PC-3 (cell line): ENCODE results near the gene MRPL1. TPM values are rescaled to one million over a fixed set of nuclear protein-coding genes. Genes with fewer than 3 reads are reported as not detected.

Experiments
- ATAC-seq: fragments of 200-7000 bp; cut with Tn5 transposase; 2 replicates; pipeline ENCODE4 v1.9.1; 2020; ENCODE audit warnings: mild to moderate bottlenecking, moderate library complexity
- BruUV-seq: library from RNA; stranded (reverse); fragments of 400-500 nt; replicated peaks from 2 replicates; lab custom pipeline; 2021; lab: Mats Ljungman, UMichigan
- CTCF ChIA-PET: fragments of 300-600 bp; sonication (Branson Sonifier 250); formaldehyde crosslinking; loops from one replicate; lab custom pipeline; 2022; ENCODE audit warnings: antibody characterized with exemption; lab: Charles Lee
- POLR2A ChIA-PET: fragments of 300-600 bp; sonication (Branson Sonifier 250); formaldehyde crosslinking; loops from one replicate; lab custom pipeline; 2022; ENCODE audit warnings: antibody characterized with exemption; ENCODE audit not compliant: unreplicated experiment; lab: Charles Lee
- DNase-seq: peaks from one replicate; pipeline ENCODE4 v3.0.0-alpha.2; 2015
- H2AFZ ChIP-seq: fragments of 300-600 bp; sonication (generic); 2 replicates; pipeline ENCODE4 v1.6.0; 2016; ENCODE audit warnings: antibody characterized with exemption, low read length
- H3F3A ChIP-seq: fragments of 300-600 bp; sonication (generic); one replicate; pipeline ENCODE4 v1.6.0; 2017; ENCODE audit warnings: antibody characterized with exemption, low read length, control low read depth, mild to moderate bottlenecking; ENCODE audit not compliant: unreplicated experiment
- H3K27ac ChIP-seq: fragments of 300-600 bp; sonication (generic); 2 replicates; pipeline ENCODE4 v1.5.1; 2016; ENCODE audit warnings: mild to moderate bottlenecking, low read length
- H3K27me3 ChIP-seq: fragments of 300-600 bp; sonication (generic); 2 replicates; pipeline ENCODE4 v1.6.1; 2016; ENCODE audit warnings: low read length, mixed read lengths
- H3K36me3 ChIP-seq: fragments of 300-600 bp; sonication (generic); 2 replicates; pipeline ENCODE4 v1.6.1; 2016; ENCODE audit warnings: low read depth, mixed run types, low read length, mixed read lengths
- H3K4me1 ChIP-seq: fragments of 300-600 bp; sonication (generic); 2 replicates; pipeline ENCODE4 v1.5.1; 2016; ENCODE audit warnings: low read length; ENCODE audit not compliant: insufficient read depth
- H3K4me2 ChIP-seq: fragments of 300-600 bp; sonication (generic); 2 replicates; pipeline ENCODE4 v1.6.0; 2016; ENCODE audit warnings: low read length
- H3K4me3 ChIP-seq: fragments of 300-600 bp; sonication (generic); 2 replicates; pipeline ENCODE4 v1.5.1; 2016; ENCODE audit warnings: mild to moderate bottlenecking, low read length, mixed read lengths
- H3K79me2 ChIP-seq: fragments of 300-600 bp; sonication (generic); 2 replicates; pipeline ENCODE4 v1.6.1; 2017; ENCODE audit warnings: low read length, mixed read lengths
- H3K9ac ChIP-seq: fragments of 300-600 bp; sonication (generic); 2 replicates; pipeline ENCODE4 v1.6.0; 2016; ENCODE audit warnings: mild to moderate bottlenecking, low read length
- H3K9me2 ChIP-seq: fragments of 300-600 bp; sonication (generic); replicated peaks from 2 replicates; pipeline ENCODE4 v1.6.1; 2016; ENCODE audit warnings: mixed run types, low read length, mixed read lengths
- H3K9me3 ChIP-seq: fragments of 300-600 bp; sonication (generic); 2 replicates; pipeline ENCODE4 v1.6.1; 2016; ENCODE audit warnings: low read length, mixed read lengths
- H4K20me1 ChIP-seq: fragments of 300-600 bp; sonication (generic); 2 replicates; pipeline ENCODE4 v1.6.1; 2016; ENCODE audit warnings: low read length, mixed read lengths
- EZH2 ChIP-seq: fragments of 300-600 bp; sonication (generic); IDR thresholded peaks from one replicate; pipeline ENCODE4 v1.6.1; 2017; ENCODE audit warnings: antibody characterized with exemption, mild to moderate bottlenecking, low read length; ENCODE audit not compliant: unreplicated experiment
- EZH2phosphoT487 ChIP-seq: fragments of 300-600 bp; sonication (generic); IDR thresholded peaks from 2 replicates; pipeline ENCODE4 v1.6.1; 2018; ENCODE audit warnings: mild to moderate bottlenecking, antibody characterized with exemption, low read length, borderline replicate concordance
- intact Hi-C: fragments of 100-400 bp; cut with micrococcal nuclease; formaldehyde crosslinking; loops from 2 replicates; pipeline ENCODE4 v1.9.0; 2023
- total RNA-seq: library from RNA; depleted of rRNA; stranded (reverse); fragments of >200 nt; gene quantifications from 2 replicates; pipeline ENCODE4 v1.2.3, GENCODE V29; 2014
- TF ChIP-seq, protein P1 (sequence below): fragments of 300-600 bp; sonication (generic); conservative IDR thresholded peaks from 2 replicates; pipeline ENCODE4 v1.5.1; 2017; ENCODE audit warnings: antibody characterized with exemption, low read depth, mild to moderate bottlenecking, low read length

Gene MRPL1
- total RNA-seq, 1 experiment from 2014 or later = 23.0 TPM

DNA sequence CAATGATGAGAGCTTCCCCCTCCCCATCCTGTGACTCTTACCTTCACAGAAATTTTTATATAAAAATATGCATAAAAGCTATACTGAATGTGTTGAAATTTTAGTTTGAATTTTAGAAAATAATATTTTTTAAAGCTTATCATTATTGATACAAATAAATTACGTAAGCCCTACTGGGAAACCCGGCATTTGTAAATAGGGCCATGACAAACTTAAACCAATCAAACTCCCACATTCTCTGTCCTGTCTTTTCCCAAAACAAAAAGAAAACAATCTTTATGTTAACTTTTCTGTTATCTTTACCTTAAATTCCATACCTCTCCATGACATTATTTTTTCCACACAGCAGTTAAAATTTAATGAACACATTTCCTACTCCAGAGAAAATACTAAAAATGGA lies 46.1 kb upstream of the MRPL1 start:
- Histone ChIP-seq H4K20me1 (no peaks in the 10 kb centered on the region), H2AFZ (no peak overlapping the region), H3K9me2 (no peaks in the 10 kb centered on the region), H3K4me2 (no peak overlapping the region), H3K36me3 (no peaks in the 10 kb centered on the region), H3K27ac (no peak overlapping the region), H3K9me3 (no peaks in the 10 kb centered on the region), H3F3A (no peaks in the 10 kb centered on the region), H3K9ac (no peak overlapping the region), H3K27me3 (no peaks in the 10 kb centered on the region), H3K79me2 (peaks cover 67% of the 10 kb centered on the region), H3K4me3 (no peak overlapping the region), H3K4me1 (peaks cover 12% of the 10 kb centered on the region)
- ATAC-seq = no peak
- BruUV-seq = no TSS peak
- ChIA-PET POLR2A (no interaction called here), CTCF (no interaction called here)
- no peak for DNase-seq
- no peak for TF ChIP-seq EZH2
- no peak for TF ChIP-seq EZH2phosphoT487
- intact Hi-C loops = no loop called here

DNA sequence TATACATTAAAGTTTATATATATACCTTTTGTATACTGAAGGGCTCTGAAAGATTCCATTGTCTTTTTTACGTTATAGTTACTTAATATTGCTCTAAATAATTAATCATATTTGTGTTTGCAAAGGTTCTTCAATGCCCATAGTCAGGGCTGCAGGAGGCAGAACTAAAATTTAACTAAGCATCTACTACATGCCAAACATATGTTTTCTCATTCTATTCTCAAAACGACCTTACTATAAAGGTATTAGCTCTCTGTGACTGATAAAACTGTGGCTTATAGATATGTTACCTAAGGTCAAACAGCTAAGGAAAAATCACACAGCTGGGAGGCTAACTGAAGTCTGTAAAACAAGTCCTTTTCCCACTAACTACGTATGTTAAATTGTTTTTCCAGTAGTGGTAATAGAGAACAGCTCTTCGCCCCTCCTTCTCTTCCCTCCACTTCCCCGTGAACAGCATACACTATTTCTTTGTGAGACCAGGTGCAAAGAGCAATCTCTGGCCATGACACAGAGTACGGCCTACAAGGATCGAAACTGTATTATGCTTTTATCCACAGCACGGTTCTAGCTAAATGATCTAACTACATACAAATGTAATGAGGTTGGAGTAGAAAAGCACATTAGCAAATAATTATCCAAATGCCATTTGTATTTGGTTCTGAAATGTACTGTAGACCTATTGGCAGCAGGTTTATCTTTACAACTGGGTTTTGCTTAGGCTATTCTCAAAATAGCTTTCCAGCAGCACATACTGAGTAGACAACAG lies 45.1 kb upstream of the MRPL1 start:
- no peaks in the 10 kb centered on the region for H3K36me3 ChIP-seq
- no TSS peak for BruUV-seq
- no peaks in the 10 kb centered on the region for H3K9me2 ChIP-seq
- no peaks in the 10 kb centered on the region for H3K27me3 ChIP-seq
- no peaks in the 10 kb centered on the region for H3F3A ChIP-seq
- no peak for ATAC-seq
- no peaks in the 10 kb centered on the region for H3K9me3 ChIP-seq
- H3K79me2 ChIP-seq = peaks cover 59% of the 10 kb centered on the region
- H4K20me1 ChIP-seq = no peaks in the 10 kb centered on the region
- CTCF ChIA-PET = interaction anchor here (0.5 kb wide), 1 partner anchor 18 kb away, joined by 12 read pairs; no protein-coding TSS in a partner anchor
- intact Hi-C loops = no loop called here
- DNase-seq = no peak
- peak overlapping the region; percentile 62; the same call in 1 of the 2 replicates for H3K9ac ChIP-seq
- POLR2A ChIA-PET = no interaction called here
- peak overlapping the region; percentile 65 for H2AFZ ChIP-seq
- H3K4me3 ChIP-seq = peak overlapping the region; percentile 70
- H3K4me1 ChIP-seq = peaks cover 12% of the 10 kb centered on the region
- H3K27ac ChIP-seq = 0 out of 2 replicates have a peak overlapping the region, but pooled peaks have one; percentile 27
- TF ChIP-seq EZH2 = no peak
- no peak for TF ChIP-seq EZH2phosphoT487
- TF ChIP-seq, protein P1, sequence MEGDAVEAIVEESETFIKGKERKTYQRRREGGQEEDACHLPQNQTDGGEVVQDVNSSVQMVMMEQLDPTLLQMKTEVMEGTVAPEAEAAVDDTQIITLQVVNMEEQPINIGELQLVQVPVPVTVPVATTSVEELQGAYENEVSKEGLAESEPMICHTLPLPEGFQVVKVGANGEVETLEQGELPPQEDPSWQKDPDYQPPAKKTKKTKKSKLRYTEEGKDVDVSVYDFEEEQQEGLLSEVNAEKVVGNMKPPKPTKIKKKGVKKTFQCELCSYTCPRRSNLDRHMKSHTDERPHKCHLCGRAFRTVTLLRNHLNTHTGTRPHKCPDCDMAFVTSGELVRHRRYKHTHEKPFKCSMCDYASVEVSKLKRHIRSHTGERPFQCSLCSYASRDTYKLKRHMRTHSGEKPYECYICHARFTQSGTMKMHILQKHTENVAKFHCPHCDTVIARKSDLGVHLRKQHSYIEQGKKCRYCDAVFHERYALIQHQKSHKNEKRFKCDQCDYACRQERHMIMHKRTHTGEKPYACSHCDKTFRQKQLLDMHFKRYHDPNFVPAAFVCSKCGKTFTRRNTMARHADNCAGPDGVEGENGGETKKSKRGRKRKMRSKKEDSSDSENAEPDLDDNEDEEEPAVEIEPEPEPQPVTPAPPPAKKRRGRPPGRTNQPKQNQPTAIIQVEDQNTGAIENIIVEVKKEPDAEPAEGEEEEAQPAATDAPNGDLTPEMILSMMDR = no peak
- H3K4me2 ChIP-seq = peak overlapping the region; percentile 90

DNA sequence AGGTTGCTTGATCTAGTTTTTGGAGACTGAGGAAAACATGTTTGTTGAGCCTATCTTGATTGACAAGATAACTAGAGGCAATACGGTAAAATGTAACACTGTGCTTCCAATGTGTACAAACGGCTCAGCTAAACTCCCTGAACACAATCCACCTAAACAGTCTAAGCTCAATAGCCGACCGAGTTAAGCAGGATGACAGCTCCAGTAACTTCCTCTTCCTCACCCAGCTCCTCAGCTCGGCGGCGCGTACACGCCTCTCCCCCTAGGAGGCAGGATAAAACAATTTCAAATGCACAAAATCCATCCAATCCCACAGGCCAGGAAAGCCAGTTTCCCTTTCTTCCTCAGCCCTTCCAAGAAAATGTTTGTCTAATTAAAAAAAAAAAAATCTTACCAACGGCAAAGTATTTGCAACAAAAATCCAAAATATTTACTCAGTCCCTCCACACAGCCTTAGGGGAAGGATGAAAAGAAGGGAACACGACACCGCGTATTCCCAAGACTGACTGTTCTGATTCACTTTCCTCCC lies 44.5 kb upstream of the MRPL1 start:
- peak overlapping the region; percentile 90 for H3K4me2 ChIP-seq
- peaks cover 12% of the 10 kb centered on the region for H3K4me1 ChIP-seq
- ATAC-seq (peak; percentile 55), DNase-seq (peak; percentile 69)
- peak overlapping the region; percentile 70 for H3K4me3 ChIP-seq
- peak overlapping the region; percentile 65 for H2AFZ ChIP-seq
- TF ChIP-seq, protein P1 = peak; percentile 50; the same call in 1 of the 2 replicates
- TF ChIP-seq EZH2phosphoT487 = no peak
- CTCF ChIA-PET = interaction anchor here (0.5 kb wide), 1 partner anchor 18 kb away, joined by 12 read pairs; no protein-coding TSS in a partner anchor
- no peaks in the 10 kb centered on the region for H3F3A ChIP-seq
- H3K9ac ChIP-seq = peak overlapping the region; percentile 62
- H3K27me3 ChIP-seq = no peaks in the 10 kb centered on the region
- H3K36me3 ChIP-seq = no peaks in the 10 kb centered on the region
- H3K79me2 ChIP-seq = peaks cover 54% of the 10 kb centered on the region
- BruUV-seq = TSS peak; percentile 64
- no peaks in the 10 kb centered on the region for H3K9me2 ChIP-seq
- POLR2A ChIA-PET = no interaction called here
- intact Hi-C loops = no loop called here
- no peaks in the 10 kb centered on the region for H3K9me3 ChIP-seq
- no peaks in the 10 kb centered on the region for H4K20me1 ChIP-seq
- H3K27ac ChIP-seq = peak overlapping the region; percentile 27
